GOT3 (cell line): ENCODE data around the gene DOK7.

ENCODE experiments used
- DNase-seq: peaks from one replicate; lab custom pipeline; 2025; ENCODE audit warnings: mixed read lengths; lab: John Stamatoyannopoulos, UW

The DOK7 gene, protein sequence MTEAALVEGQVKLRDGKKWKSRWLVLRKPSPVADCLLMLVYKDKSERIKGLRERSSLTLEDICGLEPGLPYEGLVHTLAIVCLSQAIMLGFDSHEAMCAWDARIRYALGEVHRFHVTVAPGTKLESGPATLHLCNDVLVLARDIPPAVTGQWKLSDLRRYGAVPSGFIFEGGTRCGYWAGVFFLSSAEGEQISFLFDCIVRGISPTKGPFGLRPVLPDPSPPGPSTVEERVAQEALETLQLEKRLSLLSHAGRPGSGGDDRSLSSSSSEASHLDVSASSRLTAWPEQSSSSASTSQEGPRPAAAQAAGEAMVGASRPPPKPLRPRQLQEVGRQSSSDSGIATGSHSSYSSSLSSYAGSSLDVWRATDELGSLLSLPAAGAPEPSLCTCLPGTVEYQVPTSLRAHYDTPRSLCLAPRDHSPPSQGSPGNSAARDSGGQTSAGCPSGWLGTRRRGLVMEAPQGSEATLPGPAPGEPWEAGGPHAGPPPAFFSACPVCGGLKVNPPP

DNA sequence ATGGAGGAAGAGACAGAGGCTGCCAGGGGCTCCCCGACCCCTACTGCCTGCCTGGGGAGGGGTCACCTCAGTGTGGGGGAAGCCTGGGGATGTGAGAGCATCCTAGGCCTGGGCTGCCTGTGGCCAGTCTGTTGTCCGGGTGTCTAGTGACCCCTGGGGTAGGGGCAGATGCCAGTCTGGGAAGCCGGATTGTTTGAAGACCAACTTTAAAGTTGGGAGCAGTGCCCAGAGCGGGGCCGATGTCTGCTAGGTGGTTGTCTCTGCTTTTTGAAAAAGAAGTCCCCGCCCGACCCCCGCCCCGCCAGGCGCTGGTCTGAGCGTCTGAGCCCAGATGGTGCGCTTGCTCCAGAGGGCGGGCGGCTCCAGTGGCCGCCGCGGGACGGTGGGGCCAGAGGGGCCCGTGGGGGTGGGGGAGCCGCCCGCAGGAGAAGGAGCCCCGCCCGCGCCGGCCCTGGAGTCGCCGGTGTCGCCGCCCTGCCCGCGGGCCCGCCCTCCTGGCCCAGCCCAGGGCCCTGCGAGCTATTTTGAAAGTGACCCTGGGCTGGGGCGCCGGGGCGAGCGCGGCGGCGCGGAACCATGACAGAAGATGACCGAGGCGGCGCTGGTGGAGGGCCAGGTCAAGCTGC is at the start of gene DOK7:
Gene DOK7 (plus strand): TSS at position 517 of the 626 bp plus-strand sequence. CDS start 70 bp downstream, at position 587.
- DNase-seq: no peak

DNA sequence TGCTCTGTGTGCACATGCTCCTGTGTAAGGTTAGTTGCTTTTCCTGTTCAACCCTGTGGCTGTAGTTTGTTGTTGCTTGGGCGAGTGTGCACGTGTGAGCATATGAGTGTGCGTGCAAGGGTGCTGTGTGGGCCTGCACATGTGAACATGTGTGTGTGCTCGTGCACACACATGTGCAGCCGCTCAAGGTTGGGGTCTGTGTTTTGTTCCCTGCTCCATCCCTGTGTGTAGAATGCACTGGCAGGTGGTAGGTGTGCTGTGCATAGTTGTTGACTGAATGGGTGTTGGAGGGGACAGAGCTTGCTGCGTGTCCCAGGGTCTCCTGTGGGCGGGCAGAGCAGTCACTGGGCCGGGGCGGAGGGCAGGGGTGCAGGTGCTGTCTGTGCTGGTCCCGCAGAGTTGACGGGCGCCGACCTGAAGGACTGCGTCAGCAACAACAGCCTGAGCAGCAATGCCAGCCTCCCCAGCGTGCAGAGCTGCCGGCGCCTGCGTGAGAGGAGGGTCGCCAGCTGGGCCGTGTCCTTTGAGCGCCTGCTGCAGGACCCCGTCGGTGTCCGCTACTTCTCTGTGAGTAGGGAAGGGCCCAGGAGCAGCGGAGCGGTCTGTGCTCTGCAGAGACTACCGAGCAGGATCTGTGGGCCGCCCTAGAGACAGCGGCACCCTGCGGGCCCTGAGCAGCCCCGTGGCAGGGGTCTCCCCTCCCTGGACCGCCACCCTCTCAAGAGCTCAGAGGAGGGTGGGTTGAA is 49.3 kb upstream of the DOK7 start:
- no peak for DNase-seq

DNA sequence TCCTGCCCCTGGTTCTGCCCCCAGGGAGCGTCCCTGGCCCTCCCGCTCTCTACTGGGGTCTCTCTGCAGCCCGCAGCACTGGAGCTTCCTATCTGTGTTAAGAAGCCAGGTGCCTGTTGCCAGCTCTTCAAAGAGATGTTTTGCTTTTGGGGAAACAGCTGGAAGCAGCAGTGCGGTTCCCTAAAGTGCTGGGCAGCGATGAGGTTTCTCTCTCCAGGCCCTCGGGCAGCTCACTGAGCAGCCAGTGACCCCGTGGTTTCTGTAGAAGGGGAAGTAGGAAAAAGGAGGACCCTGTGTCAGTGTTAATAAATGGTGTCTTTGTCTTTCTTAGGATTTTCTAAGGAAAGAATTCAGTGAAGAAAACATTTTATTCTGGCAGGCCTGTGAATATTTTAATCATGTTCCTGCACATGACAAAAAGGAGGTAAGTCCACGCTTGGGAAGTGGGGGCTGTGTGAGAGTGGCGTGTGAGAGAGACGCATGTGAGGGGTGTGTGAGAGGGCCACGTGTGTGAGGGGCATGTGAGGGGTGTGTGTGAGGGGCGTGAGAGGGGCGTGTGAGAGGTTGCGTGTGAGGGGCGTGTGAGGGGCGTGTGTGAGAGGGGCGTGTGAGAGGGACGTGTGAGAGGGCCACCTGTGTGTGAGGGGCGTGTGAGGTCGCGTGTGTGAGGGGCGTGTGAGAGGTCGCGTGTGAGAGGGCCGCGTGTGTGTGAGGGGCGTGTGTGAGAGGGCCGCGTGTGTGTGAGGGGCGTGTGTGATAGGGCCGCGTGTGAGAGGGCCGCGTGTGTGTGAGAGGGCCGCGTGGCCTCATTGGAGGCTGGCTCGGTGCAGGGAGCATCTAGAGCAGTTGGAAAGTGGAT is 48.5 kb upstream of the DOK7 start:
- DNase-seq: no peak

DNA sequence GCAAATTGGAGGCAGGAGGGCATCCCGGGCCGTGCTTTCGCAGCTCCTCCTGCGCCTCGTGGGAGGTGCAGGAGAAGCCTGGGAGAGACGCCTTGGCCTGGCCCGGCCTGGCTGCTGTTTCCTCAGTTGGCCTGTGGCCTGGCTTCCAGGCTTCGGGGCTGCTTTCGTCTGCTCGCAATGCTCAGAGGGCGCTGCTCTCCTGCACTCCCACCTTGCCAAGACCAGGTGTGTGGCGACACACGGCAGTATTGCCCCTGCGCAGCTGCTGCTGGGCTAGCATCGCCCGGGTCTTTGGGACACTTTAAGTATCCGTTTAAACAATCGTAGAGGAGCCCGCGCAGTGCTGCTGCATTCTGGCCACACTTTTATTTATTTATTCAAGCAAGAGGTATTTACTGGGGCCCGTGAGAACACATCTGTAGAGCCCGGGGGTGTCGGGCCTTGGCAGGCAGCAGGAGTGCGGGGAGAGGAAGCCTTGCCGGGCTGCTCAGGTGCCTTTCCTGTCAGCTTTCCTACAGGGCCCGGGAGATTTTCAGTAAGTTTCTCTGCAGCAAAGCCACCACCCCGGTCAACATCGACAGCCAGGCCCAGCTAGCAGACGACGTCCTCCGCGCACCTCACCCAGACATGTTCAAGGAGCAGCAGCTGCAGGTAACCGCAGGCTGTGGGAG is 47.5 kb upstream of the DOK7 start:
- DNase-seq: no peak

DNA sequence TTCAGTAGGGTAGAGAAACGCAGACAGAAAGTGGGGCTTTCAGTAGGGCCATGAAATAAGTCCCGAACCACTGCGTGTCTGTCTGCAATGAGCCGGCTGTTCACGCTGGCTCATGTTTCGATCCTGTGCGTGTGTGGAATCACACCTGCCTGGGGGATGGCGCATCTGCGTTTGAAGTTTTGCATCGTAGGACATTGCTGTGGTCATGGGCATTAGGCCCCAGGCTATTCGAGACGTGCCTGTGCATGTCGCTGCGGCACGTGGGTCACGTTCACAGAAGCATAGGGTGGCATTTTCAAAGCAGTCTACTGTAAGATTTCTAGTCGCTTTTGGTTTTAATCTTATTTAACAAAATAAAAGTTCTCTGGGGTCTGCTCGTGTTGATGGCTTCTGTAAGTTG is 46.8 kb upstream of the DOK7 start:
- no peak for DNase-seq

DNA sequence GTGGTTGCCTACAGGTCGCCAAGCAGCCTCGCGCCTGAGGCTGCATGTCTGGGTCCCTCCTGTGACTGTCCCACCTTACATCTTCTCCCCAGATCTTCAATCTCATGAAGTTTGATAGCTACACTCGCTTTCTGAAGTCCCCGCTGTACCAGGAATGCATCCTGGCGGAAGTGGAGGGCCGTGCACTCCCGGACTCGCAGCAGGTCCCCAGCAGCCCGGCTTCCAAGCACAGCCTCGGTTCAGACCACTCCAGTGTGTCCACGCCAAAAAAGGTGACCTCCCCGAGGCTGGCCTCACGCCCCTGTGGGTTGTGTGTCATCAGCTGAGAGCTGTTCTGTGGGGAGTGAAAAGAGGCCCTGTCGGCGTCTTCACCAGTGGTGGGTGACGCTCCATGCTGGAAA is 46.3 kb upstream of the DOK7 start:
- no peak for DNase-seq

DNA sequence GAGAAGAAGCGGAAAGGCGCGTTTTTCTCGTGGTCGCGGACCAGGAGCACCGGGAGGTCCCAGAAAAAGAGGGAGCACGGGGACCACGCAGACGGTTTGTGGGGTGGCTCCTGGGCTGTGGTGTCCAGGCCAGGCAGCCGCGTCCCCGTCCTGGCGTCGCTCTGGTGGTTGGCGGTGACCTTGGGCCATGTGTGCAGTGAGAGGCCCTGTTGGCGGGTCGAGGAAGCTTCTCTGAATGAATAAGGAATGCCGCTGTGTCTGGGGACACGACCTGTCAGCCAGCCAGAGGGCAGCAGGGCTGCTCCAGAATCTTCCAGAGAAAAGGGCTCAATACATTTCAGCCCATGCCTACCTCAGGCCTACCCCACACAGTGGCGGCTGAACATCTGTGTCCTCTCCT is 45.7 kb upstream of the DOK7 start:
- no peak for DNase-seq

DNA sequence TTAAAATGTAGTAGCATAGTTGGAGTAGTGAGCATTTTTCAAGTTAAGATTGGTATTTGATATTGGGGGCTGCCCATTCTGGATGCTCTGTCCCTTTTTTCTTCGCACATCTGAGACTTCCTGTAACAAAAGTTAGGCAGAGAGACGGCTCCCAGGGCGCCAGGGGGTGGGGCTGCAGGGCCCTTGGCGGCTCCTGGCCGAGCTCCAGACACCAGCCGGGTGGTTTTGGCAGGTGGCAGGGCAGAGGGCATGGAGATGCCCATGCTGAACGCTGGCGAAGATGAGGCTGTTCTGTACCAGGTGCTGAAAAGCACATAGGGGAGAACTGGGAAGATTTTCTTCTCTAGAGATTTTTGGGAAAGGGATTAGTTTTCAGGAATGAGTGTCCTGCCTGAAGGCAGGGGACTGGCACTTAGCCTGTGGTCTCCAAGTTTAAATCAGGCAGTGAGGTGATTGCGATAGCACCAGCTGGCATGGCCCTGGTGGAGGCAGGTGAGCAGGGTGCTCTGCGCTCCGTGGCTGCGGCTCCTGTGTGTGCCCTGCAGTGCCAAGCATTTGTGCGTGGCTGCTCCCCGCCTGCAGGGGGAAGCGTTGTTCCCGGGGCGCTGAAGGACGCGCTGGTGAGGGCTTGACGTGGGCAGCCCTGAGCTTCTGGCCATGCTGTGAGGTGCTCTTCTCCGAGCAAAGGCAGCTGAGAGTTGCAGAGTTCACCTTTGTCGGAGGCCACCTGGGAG is 44.9 kb upstream of the DOK7 start:
- DNase-seq: no peak

DNA sequence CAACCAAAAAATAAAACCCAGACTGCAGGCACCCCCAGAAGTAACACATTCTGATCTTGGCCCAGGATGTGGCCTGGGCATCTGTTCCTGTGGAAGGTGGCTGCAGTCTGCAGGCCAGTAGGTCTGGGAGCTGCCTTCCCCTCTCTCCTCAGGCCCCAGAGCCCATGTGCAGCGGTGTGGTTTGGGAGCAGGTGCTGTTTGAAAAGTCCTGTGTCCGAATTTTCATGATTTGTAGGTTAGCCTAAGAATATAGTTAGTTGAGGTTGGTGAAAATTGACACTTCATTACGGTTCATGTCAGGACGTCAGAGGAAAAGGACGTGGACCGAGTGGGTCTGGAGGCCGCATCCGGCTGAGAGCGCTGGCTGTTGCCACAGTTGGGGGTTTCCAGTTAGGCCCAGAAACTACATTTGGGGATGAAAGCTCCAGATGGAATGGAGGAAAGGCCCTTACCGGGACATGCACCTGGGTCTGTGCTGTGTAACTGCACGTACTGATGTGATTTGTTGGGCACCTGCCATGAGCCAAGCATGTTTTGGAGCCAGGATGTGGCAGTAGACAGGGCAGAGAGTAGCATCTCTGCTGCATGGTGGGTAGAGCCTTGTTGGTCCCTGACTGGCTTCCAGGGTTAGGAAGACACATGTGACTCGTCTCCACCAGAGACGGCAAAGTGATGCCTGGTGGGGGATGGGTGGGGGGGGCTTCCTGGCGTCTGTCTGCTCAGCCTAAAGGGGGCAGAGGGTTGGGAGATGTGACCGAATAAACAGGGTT is 43.1 kb upstream of the DOK7 start:
- DNase-seq: no peak

DNA sequence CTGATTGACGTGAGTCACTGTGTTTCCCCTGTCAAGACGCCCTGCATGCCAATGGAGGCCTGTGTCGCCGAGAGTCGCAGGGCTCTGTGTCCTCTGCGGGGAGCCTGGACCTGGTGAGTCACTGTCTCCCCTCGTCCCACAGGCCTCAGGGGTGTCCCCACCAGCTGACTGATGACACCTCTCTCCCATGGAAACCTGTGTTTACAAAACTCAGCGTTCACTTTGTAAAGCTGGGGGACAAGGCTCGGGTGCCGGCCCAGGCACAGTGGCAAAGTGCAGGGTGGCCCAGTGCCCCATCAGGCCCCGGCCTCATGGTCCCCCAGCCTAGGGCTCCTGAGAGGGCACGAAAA is 42.5 kb upstream of the DOK7 start:
- DNase-seq: no peak

DNA sequence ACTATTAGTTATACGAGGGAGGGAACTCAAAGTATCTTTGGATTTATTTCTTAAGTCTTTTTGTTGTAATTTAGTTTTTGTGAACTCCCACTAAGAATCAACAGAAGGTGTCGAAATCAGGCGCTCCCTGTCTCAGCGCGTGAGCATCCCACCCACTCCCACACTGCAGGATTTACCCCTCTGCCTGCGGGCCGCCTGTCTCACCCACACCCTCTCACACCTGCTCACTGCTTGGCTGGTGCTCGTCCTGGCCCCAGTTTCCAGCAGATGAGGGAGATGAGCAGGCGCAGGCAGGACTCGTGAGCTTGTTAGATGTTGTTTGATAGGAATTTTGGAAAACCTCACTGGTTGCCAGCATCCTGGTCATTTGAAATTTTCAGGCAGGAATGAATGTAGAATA is 42.1 kb upstream of the DOK7 start:
- DNase-seq: no peak

DNA sequence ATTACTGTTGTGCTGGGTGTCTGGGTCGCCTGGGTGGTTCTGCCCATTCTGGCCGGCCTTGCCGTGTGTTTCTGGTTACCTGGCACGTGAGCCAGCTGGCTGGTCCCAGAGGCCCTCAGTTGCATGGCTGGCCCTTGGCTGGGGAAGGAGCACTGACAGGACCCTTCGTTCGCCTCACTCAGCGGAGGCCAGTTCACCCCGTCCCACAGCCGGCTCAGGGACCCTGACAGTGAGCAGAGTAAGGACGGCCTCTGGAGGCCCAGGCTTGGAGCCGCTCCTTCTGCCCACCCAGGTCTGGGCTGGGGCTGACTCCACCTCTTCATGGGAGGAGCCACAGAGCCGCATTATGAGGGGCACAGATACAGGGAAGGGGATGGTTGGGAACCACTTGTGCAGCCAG is 41.6 kb upstream of the DOK7 start:
- no peak for DNase-seq

DNA sequence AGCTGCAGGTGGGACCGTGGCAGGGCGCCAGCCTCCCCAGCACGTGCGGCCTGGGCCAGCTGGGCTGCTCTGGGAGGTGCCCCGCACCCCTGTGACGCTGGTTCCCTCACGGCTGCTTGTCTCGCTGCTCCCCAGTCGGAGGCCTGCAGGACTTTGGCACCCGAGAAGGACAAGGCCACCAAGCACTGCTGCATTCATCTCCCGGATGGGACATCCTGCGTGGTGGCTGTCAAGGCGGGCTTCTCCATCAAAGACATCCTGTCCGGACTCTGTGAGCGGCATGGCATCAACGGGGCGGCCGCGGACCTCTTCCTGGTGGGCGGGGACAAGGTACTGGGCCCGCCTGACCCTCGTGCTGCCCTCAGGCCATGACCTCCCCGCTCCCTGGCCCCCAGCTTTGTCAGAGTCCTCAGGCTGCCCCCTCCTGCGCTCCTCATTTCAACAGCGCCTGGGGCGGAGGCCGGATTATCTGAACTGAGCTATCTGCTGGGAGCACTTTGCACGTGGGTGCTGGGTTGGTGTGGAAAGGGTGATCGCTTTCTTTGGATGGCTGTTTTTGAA is 40.8 kb upstream of the DOK7 start:
- DNase-seq: no peak

DNA sequence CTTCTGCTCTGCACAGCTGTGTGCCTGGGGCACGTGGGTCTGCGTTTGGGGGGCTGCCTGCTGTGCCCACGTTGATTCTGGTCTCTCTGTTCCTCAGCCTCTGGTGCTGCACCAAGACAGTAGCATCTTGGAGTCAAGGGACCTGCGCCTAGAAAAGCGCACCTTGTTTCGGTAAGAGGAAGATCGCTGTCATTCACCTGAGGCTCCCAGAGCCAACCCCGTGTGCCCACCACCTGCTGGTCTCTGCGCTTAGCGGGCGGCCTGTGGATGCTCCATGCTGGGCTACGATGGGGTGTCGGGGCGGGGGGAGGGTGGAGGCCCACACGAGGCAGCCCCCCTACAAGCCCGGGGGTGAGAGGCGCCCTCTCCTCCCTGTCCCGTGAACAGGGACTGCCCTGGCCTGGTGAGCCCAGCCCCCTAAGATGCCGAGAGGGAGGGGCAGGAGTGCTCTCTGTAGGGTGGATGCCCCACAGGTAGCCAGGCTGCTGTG is 40.3 kb upstream of the DOK7 start:
- DNase-seq: no peak

DNA sequence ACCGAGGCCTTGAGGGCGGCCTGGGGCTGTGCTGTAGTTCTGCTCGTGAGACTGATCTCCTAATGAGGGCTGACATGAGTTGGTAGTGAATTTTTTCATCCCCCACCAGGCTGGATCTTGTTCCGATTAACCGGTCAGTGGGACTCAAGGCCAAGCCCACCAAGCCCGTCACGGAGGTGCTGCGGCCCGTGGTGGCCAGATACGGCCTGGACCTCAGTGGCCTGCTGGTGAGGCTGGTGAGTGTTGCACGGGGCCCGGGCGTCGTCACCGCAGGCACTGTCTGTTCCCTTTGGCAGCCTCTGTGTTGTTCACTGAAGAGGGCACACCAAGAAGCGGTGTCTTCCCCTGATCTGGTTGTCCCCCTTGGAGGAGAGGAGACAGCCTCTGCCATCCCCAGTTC is 39.7 kb upstream of the DOK7 start:
- DNase-seq: no peak

DNA sequence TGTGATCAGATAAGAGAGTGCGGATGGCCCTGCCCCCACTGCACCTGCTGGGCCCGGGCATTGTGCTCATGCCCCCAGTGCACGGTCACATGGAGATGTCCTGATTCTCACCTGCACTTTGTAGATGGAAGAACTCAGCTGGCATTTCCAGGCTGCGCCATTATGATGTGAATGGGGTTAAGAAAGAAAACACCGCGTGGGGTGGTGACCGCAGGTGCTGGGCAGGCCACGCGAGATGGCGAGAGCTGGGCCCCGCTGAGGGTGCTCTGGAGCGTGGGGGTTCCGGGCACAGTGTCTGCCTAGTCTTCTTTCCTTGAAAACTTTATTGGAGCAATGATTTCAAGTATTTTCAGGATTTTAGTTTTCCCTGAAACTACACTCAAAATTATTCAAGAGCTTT is 39.2 kb upstream of the DOK7 start:
- no peak for DNase-seq

DNA sequence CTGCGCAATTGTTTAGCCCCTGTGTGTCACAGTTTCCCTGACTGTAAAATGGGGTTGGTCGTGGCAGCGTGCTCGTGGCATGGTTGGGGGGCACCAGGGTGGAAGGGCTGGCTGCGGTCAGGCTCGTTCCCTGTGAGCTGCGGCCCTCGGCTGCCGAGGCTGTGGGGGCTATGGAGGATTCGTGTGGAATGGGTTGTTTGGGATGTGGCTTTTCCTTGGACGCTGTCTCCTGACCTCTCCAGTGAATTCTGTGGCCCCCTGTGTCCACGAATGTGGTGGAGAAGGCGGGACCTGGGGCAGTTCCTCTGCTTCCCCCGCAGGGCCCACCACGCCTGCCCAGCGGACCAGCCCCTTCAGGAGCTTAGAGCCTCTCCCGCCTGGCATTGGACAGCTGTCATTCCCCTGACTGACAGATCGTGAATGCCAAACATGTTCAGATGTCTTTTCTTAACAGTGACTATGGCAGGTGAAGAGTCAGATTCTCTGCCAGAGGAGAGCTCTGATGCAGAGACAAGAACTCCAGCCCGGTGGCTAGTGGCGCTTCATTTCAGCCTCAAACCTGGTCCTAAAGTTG is 38.5 kb upstream of the DOK7 start:
- DNase-seq: no peak

DNA sequence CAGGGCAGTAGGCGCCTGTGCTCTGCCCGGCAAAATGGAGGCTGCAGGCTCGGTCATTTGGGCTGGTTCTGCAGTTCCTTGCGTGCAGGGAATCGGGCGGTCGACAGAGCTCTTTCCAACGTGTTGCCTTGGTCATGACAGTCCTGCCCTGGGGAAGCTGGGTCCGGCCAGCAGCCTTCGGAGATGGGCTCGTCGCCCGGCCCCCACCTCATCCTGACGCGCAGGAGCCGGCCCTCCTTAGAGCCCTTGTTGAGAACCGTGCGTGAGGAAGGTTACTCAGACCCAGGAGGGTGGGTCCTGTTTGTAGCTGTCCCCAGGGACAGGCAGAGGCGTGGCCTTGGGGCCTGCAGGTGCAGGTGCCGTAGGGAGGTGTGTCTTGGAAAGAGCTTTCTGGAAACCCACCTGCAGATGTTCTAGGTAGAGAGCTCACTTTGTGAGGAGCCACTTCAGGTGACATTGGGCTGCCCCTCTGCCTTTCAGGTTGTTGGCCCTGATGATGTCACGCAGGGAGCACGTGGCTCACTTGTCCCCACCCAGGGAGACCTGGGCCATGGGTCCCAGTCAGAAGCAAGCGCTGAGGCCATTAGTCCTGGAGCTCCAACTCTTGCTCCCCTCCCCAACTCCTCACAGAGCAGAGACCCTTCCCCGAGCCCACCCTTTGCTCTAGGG is 36.5 kb upstream of the DOK7 start:
- DNase-seq: no peak

DNA sequence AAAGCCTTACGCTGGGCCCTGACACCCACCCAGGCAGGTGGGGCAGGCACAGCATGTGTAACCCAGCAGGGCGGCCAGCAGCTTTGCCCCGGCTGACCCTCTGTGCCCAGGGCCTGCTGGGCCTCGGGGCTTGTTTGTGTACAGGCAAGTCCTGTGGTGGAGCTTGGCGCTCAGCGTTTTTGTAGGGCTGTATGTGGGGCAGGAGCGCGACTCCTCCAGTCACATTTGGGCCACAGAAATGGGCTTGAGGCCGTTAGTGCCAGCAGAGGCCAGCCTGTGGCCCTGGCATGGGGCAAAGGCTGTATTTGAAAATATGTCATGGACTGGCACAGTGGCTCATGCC is 36.0 kb upstream of the DOK7 start:
- DNase-seq: no peak
